A673 (cell line): ENCODE results near the gene SOCS3. TPM values are rescaled to one million over a fixed set of nuclear protein-coding genes. Genes with fewer than 3 reads are reported as not detected.

Experiments
- BruUV-seq: library from RNA; stranded (reverse); fragments of 400-500 nt; replicated peaks from 2 replicates; lab custom pipeline; 2021; lab: Mats Ljungman, UMichigan
- CTCF ChIA-PET: fragments of 300-600 bp; sonication (Branson Sonifier 250); formaldehyde crosslinking; loops from one replicate; lab custom pipeline; 2022; ENCODE audit warnings: antibody characterized with exemption; lab: Charles Lee
- POLR2A ChIA-PET: fragments of 300-600 bp; sonication (Branson Sonifier 250); formaldehyde crosslinking; loops from one replicate; lab custom pipeline; 2022; ENCODE audit warnings: antibody characterized with exemption; ENCODE audit not compliant: low non-redundant PET; lab: Charles Lee
- DNase-seq: peaks from one replicate; pipeline ENCODE4 v3.0.0-alpha.2; 2015; ENCODE audit warnings: low spot score
- H3K27ac ChIP-seq: fragments of 200-600 bp; sonication (generic); 2 replicates; pipeline ENCODE4 v1.5.1; 2016; ENCODE audit warnings: mixed run types, low read depth, mild to moderate bottlenecking, mixed read lengths, antibody characterized with exemption, low read length; ENCODE audit not compliant: poor library complexity, severe bottlenecking
- H3K27me3 ChIP-seq: fragments of 200-600 bp; sonication (generic); replicated peaks from 2 replicates; pipeline ENCODE4 v1.6.1; 2017; ENCODE audit warnings: mixed run types, low read depth, mild to moderate bottlenecking, mixed read lengths, antibody characterized with exemption, low read length; ENCODE audit not compliant: insufficient read depth, poor library complexity
- H3K36me3 ChIP-seq: fragments of 200-600 bp; sonication (generic); 2 replicates; pipeline ENCODE4 v1.6.1; 2016; ENCODE audit warnings: mixed run types, mild to moderate bottlenecking, mixed read lengths, antibody characterized with exemption, low read length; ENCODE audit not compliant: insufficient read depth, poor library complexity, severe bottlenecking
- H3K4me1 ChIP-seq: fragments of 200-600 bp; sonication (generic); 2 replicates; pipeline ENCODE4 v1.6.1; 2017; ENCODE audit warnings: mixed run types, mild to moderate bottlenecking, mixed read lengths, antibody characterized with exemption, low read length; ENCODE audit not compliant: insufficient read depth, poor library complexity, severe bottlenecking
- H3K4me3 ChIP-seq: fragments of 200-600 bp; sonication (generic); 2 replicates; pipeline ENCODE4 v1.5.1; 2016; ENCODE audit warnings: low read depth, mixed run types, mild to moderate bottlenecking, mixed read lengths, low read length; ENCODE audit not compliant: poor library complexity, severe bottlenecking
- H3K9me3 ChIP-seq: fragments of 200-600 bp; sonication (generic); 2 replicates; pipeline ENCODE4 v1.6.1; 2016; ENCODE audit warnings: mixed run types, low read depth, mild to moderate bottlenecking, mixed read lengths, antibody characterized with exemption, low read length; ENCODE audit not compliant: poor library complexity, severe bottlenecking
- EZH2 ChIP-seq: fragments of 200-600 bp; sonication (generic); IDR thresholded peaks from 2 replicates; pipeline ENCODE4 v1.6.1; 2017; ENCODE audit warnings: borderline replicate concordance, low read depth, mild to moderate bottlenecking, mixed read lengths, antibody characterized with exemption, low read length; ENCODE audit not compliant: poor library complexity, severe bottlenecking
- intact Hi-C: fragments of 100-400 bp; cut with micrococcal nuclease; formaldehyde crosslinking; loops from one replicate; pipeline ENCODE4 v1.10.0; 2022; ENCODE audit not compliant: unreplicated experiment
- total RNA-seq: library from RNA; stranded (reverse); gene quantifications from 2 replicates; pipeline ENCODE4 v1.2.3, GENCODE V29; 2021
- TF ChIP-seq, protein P1 (sequence below): fragments of 300-800, 200-600 bp; sonication (generic); conservative IDR thresholded peaks from 2 replicates; pipeline ENCODE4 v1.5.1; 2017; ENCODE audit warnings: low read depth, mild to moderate bottlenecking, antibody characterized with exemption, low read length, moderate library complexity, mixed read lengths

Gene SOCS3
- total RNA-seq, 1 experiment from 2014 or later: 9.5 TPM

DNA sequence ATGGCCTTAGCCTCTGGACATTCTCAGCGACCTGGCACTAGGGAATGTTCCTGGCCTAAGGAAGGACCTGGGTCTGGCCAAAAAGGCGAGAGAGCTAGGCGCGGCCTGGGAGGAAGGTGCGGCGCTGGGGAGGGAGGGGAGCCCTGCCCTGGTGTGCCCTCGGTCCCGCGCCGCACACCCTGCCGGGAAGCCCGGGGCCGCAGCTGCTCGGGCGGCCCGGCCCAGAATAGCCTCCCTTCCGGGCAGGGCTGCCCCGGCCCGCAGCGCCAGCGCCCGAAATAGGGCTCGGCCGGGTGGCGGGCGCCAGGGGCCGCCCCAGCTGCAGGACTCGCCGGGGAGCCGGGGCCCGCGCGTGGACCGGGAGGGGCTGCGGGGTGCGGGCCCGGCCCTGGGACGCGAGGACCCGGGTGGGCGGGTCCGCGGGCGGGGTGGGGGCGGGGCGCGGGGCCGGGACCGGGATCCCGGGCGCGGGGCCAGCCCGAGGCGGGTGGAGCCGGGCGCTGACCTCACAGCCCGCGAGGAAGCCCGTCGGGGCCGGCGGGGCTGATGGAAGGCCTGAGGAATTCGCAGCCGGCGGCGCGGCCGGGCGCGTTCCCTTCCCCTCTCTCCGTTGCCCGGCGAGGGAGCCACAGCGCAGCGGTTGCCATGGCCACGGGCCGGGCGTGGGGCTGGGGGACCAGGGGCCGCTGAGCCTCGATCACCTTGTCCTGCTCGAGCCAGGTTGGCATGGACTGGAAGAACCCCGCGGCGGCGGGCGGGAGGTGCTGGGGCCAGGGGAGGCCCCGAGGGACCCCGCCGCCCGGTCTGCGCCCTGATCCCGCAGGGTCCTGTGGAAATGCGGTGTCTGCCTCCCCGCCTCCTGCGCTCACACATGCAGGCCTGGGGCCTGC, 18.1 kb downstream of the SOCS3 start:
- H3K36me3 ChIP-seq: no peaks in the 10 kb centered on the region
- peaks cover 12% of the 10 kb centered on the region for H3K4me1 ChIP-seq
- CTCF ChIA-PET: no interaction called here
- no TSS peak for BruUV-seq
- POLR2A ChIA-PET: no interaction called here
- TF ChIP-seq, protein P1, sequence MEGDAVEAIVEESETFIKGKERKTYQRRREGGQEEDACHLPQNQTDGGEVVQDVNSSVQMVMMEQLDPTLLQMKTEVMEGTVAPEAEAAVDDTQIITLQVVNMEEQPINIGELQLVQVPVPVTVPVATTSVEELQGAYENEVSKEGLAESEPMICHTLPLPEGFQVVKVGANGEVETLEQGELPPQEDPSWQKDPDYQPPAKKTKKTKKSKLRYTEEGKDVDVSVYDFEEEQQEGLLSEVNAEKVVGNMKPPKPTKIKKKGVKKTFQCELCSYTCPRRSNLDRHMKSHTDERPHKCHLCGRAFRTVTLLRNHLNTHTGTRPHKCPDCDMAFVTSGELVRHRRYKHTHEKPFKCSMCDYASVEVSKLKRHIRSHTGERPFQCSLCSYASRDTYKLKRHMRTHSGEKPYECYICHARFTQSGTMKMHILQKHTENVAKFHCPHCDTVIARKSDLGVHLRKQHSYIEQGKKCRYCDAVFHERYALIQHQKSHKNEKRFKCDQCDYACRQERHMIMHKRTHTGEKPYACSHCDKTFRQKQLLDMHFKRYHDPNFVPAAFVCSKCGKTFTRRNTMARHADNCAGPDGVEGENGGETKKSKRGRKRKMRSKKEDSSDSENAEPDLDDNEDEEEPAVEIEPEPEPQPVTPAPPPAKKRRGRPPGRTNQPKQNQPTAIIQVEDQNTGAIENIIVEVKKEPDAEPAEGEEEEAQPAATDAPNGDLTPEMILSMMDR: no peak
- TF ChIP-seq EZH2: no peak
- H3K27ac ChIP-seq: no peak overlapping the region
- intact Hi-C loops: no loop called here
- DNase-seq: no peak
- H3K4me3 ChIP-seq: peak overlapping the region; percentile 38
- no peaks in the 10 kb centered on the region for H3K9me3 ChIP-seq
- H3K27me3 ChIP-seq: no peaks in the 10 kb centered on the region

DNA sequence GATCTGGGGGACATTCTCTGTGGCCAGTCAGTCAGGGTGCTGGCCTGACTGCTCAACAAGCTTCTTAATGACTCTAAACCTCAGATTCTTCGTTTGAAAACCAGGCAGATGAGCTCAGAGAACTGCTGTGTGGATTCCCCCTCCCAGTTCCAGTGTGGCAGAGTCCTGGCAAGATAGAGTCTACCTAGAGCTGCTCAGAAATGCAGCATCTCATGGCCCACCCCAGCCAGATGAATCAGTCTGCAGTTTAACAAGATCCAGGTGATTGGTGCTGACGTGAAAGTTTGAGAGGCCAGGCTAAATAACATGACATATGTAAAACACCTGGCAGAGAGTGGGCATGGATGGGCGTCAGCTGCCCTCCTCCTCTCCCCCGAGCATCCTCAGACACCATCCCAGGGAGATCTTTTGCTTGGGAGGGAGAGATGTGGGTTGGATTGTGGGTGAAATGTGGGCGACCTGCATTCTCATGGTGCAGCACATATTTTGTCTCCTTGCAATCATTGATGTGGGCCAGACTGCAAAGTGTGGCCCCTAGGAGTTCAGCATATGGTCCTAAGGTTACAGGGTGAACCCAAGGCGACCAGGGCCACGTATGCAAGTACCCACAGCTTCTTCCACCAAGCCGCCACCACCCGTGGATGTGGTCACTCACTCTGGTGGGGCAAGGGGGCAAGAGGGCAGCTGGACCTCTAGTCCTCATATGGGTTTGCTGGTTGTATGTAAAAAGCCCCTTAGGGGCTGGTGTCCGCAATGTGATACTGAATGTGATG, 19.5 kb downstream of the SOCS3 start:
- BruUV-seq: no TSS peak
- ChIA-PET CTCF (no interaction called here), POLR2A (no interaction called here)
- Histone ChIP-seq H3K27ac (no peak overlapping the region), H3K4me1 (peaks cover 12% of the 10 kb centered on the region), H3K9me3 (no peaks in the 10 kb centered on the region), H3K27me3 (no peaks in the 10 kb centered on the region), H3K36me3 (no peaks in the 10 kb centered on the region), H3K4me3 (no peak overlapping the region)
- intact Hi-C loops: no loop called here
- DNase-seq: no peak
- TF ChIP-seq, protein P1: no peak
- TF ChIP-seq EZH2: no peak

DNA sequence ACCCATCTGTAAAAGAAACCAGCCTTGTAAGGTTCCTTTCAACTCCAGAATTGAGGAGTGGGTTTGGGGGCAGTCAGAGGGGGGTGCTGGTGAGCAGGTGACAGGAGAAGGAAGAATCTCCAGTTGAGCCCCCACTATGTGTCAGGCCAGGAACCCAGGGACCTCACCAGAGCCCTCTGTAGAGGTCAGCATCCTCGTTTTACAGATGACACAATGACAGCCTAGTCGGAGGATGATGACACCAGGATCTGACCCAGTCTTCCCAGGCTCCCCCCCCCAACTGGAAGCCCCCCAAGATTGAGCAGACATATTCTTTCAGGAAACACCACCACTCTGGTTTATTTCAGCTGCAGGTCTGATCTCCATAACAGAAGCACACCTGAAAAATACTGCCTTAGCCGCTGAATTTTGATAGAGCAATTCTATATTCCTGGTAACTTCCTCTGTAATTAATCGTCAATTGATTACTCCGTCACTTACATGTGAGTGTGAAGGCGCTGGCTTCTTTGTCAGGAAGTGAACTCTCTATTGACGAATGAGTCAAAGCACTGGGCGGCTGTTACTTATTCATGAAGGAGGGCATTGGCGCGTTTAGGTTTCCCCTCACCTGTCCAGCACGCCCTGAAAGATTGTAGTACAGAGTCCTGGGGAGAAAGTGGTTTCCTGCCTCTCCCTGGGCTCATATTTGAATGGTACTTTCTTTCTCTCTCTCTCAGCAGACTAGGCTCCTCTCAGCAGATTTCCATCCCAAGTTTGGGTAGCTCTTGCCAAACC, 21.2 kb downstream of the SOCS3 start:
- intact Hi-C loops: no loop called here
- peaks cover 12% of the 10 kb centered on the region for H3K4me1 ChIP-seq
- CTCF ChIA-PET: no interaction called here
- H3K36me3 ChIP-seq: no peaks in the 10 kb centered on the region
- H3K27me3 ChIP-seq: no peaks in the 10 kb centered on the region
- no peak overlapping the region for H3K27ac ChIP-seq
- TF ChIP-seq EZH2: no peak
- TF ChIP-seq, protein P1: no peak
- BruUV-seq: no TSS peak
- H3K9me3 ChIP-seq: no peaks in the 10 kb centered on the region
- H3K4me3 ChIP-seq: no peak overlapping the region
- POLR2A ChIA-PET: interaction anchor here (0.7 to 1.0 kb wide), 2 partner anchors 22 to 24 kb away, joined by 4 read pairs; no protein-coding TSS in a partner anchor
- DNase-seq: no peak
